Activated T-cell treated with anti-CD3 and anti-CD28 coated beads, Interleukin-2, amount 50 U/mL, for 24 hours (primary cell): ENCODE results near the gene MAPKBP1.
"Not testable (repeated sequence)": the region's sequence is repeated elsewhere in the genome, so short reads cannot be mapped to it uniquely, and the experiment has no call there.

ENCODE experiments used
- DNase-seq: peaks from one replicate; pipeline ENCODE4 v3.0.0-alpha.2; 2020
- H3K27ac Mint-ChIP-seq: 2 replicates; pipeline ENCODE4 v1.8.0; 2020; ENCODE audit warnings: mild to moderate bottlenecking, mixed read lengths
- H3K27me3 Mint-ChIP-seq: 2 replicates; pipeline ENCODE4 v1.8.0; 2020; ENCODE audit warnings: mixed read lengths
- H3K36me3 Mint-ChIP-seq: 2 replicates; pipeline ENCODE4 v1.8.0; 2020; ENCODE audit warnings: low read depth, mixed read lengths
- H3K4me1 Mint-ChIP-seq: 2 replicates; pipeline ENCODE4 v1.8.0; 2020; ENCODE audit warnings: low read depth, mixed read lengths
- H3K4me3 Mint-ChIP-seq: 2 replicates; pipeline ENCODE4 v1.8.0; 2020; ENCODE audit warnings: mild to moderate bottlenecking, moderate library complexity, mixed read lengths
- H3K9me3 Mint-ChIP-seq: 2 replicates; pipeline ENCODE4 v1.8.0; 2020; ENCODE audit warnings: mixed read lengths

The MAPKBP1 gene, protein sequence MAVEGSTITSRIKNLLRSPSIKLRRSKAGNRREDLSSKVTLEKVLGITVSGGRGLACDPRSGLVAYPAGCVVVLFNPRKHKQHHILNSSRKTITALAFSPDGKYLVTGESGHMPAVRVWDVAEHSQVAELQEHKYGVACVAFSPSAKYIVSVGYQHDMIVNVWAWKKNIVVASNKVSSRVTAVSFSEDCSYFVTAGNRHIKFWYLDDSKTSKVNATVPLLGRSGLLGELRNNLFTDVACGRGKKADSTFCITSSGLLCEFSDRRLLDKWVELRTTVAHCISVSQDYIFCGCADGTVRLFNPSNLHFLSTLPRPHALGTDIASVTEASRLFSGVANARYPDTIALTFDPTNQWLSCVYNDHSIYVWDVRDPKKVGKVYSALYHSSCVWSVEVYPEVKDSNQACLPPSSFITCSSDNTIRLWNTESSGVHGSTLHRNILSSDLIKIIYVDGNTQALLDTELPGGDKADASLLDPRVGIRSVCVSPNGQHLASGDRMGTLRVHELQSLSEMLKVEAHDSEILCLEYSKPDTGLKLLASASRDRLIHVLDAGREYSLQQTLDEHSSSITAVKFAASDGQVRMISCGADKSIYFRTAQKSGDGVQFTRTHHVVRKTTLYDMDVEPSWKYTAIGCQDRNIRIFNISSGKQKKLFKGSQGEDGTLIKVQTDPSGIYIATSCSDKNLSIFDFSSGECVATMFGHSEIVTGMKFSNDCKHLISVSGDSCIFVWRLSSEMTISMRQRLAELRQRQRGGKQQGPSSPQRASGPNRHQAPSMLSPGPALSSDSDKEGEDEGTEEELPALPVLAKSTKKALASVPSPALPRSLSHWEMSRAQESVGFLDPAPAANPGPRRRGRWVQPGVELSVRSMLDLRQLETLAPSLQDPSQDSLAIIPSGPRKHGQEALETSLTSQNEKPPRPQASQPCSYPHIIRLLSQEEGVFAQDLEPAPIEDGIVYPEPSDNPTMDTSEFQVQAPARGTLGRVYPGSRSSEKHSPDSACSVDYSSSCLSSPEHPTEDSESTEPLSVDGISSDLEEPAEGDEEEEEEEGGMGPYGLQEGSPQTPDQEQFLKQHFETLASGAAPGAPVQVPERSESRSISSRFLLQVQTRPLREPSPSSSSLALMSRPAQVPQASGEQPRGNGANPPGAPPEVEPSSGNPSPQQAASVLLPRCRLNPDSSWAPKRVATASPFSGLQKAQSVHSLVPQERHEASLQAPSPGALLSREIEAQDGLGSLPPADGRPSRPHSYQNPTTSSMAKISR (N-terminal part only)

DNA sequence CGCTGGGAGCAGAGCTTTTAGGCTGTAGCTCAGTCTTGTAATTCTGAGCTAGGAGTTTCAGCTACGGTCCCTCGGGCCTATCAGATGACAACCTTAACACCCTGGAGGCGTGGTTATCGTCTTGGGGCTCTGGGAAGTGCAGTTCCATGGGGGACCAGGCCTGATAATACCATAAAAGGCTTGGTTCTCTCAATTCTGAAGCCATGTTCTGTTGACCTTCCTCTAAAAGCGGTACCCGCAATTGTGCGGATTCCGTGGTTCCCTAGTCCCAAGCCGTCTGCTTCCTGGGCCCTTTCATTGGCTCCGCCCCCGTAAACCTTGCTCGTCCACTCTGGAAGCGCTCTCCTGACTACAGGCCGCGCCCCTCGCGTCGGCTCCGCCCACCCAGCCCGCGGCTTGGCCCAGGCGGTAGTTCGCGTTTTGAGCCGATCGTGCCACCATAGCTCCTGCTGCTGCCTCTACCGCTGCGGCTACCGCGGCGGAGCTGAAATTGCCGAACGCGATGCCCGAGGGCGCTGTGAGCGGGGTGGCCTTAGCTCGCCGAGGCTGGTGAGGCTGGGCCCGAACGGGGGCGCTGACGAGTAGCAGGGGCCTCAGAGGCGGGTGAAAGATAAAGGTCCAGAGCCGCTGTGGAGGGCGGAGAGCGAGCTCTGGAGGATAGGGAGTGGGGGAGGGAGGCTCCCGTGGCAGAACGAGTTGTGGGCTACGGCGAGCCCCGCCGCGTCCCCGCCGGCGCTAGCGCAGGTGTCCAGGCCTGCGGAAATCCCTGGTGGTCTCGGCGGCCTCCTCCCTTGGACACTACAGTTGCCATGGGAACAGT is at the start of gene MAPKBP1:
MAPKBP1 (plus strand) TSS at position 423 of the 820 bp plus-strand sequence. CDS start 792 bp downstream, outside the sequence.
- Mint-ChIP-seq H3K36me3 (peaks cover 12% of the 10 kb centered on the region), H3K27ac (peak within 1 kb of the TSS; percentile 96), H3K9me3 (no peaks in the 10 kb centered on the region), H3K4me3 (peak within 1 kb of the TSS; percentile 90), H3K27me3 (no peaks in the 10 kb centered on the region), H3K4me1 (peaks cover 60% of the 10 kb centered on the region)
- peak; percentile 98 for DNase-seq

GRCh38 chr15:41727143-41727542 is 47.1 kb upstream of the MAPKBP1 start:
- Mint-ChIP-seq H3K27ac (no peak overlapping the region), H3K4me3 (no peak overlapping the region), H3K27me3 (no peaks in the 10 kb centered on the region), H3K36me3 (peaks cover 44% of the 10 kb centered on the region), H3K9me3 (no peaks in the 10 kb centered on the region), H3K4me1 (peaks cover 8% of the 10 kb centered on the region)
- no peak for DNase-seq

DNA sequence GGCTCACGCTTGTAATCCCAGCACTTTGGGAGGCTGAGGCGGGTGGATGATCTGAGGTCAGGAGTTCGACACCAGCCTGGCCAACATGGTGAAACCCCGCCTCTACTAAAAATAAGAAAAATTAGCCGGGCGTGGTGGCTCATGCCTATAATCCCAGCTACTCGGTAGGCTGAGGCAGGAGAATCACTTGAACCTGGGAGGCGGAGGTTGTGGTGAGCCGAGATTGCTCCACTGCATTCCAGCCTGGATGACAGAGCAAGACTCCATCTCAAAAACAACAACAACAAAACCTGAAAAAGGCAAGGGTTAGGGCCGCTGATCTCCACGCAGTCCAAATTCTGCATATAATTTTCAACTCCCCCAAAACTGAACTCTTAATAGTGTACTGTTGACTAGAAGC is 46.2 kb upstream of the MAPKBP1 start:
- H3K27ac Mint-ChIP-seq, H3K4me1 Mint-ChIP-seq, DNase-seq, H3K27me3 Mint-ChIP-seq, H3K4me3 Mint-ChIP-seq, H3K9me3 Mint-ChIP-seq: not testable (repeated sequence)
- peaks cover 50% of the 10 kb centered on the region for H3K36me3 Mint-ChIP-seq

GRCh38 chr15:41730543-41730942 is 43.7 kb upstream of the MAPKBP1 start:
- no peak overlapping the region for H3K4me3 Mint-ChIP-seq

GRCh38 chr15:41732483-41732882 is 41.8 kb upstream of the MAPKBP1 start:
- H3K4me3 Mint-ChIP-seq, result no peak overlapping the region
- H3K27me3 Mint-ChIP-seq, result no peaks in the 10 kb centered on the region
- no peaks in the 10 kb centered on the region for H3K9me3 Mint-ChIP-seq
- H3K36me3 Mint-ChIP-seq, result peaks cover 72% of the 10 kb centered on the region
- no peaks in the 10 kb centered on the region for H3K4me1 Mint-ChIP-seq
- DNase-seq, result no peak
- H3K27ac Mint-ChIP-seq, result no peak overlapping the region

More at GRCh38 chr15:41730543-41730942, 43.7 kb upstream of the MAPKBP1 start:
- DNase-seq, result no peak
- Mint-ChIP-seq H3K9me3 (no peaks in the 10 kb centered on the region), H3K27me3 (no peaks in the 10 kb centered on the region), H3K36me3 (peaks cover 65% of the 10 kb centered on the region), H3K27ac (no peak overlapping the region), H3K4me1 (no peaks in the 10 kb centered on the region)

- H3K36me3 Mint-ChIP-seq, result peaks cover 77% of the 10 kb centered on the region
- H3K27me3 Mint-ChIP-seq, result no peaks in the 10 kb centered on the region
- no peak overlapping the region for H3K4me3 Mint-ChIP-seq
- no peaks in the 10 kb centered on the region for H3K4me1 Mint-ChIP-seq
- H3K27ac Mint-ChIP-seq, result peak overlapping the region; percentile 11
- no peak for DNase-seq
- no peaks in the 10 kb centered on the region for H3K9me3 Mint-ChIP-seq
These were observed 40.2 kb upstream of the MAPKBP1 start for GRCh38 chr15:41734079-41734478.

DNA sequence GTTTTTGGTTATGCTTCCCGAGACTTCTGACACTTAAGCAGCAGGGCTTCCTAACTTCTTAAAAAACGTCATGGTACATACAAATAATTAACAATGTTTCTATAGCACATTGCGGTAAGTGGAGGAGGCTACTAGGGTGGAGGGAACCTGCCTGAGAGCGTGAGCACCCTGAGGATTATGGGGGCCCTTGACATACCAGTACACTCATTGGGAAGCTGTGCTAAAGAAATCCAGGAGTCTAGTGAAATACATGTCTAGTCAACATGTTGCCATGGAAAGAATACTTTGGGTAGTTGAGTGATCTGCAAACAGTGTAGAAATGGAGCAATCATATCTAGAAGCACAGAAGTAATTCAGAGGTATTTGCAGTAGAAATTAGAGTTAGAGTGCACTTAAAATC is 39.2 kb upstream of the MAPKBP1 start:
- Mint-ChIP-seq H3K27me3 (no peaks in the 10 kb centered on the region), H3K36me3 (peaks cover 81% of the 10 kb centered on the region), H3K4me3 (no peak overlapping the region), H3K27ac (no peak overlapping the region), H3K9me3 (no peaks in the 10 kb centered on the region), H3K4me1 (no peaks in the 10 kb centered on the region)
- no peak for DNase-seq

DNA sequence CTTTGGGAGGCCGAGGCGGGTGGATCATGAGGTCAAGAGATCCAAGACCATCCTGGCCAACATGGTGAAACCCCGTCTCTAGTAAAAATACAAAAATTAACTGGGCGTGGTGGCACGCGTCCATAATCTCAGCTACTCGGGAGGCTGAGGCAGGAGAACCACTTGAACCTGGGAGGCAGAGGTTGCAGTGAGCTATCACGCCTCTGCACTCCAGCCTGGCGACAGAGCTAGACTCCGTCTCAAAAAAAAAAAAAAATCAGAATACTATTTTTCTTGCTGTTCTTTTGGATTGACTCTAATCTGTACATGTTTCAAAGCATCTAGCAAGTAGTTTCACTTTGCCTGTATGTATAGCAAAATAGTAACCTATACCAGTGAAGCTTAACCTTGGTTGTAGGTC is 38.8 kb upstream of the MAPKBP1 start:
- DNase-seq, H3K27ac Mint-ChIP-seq, H3K4me3 Mint-ChIP-seq, H3K27me3 Mint-ChIP-seq, H3K4me1 Mint-ChIP-seq, H3K9me3 Mint-ChIP-seq: not testable (repeated sequence)
- H3K36me3 Mint-ChIP-seq, result peaks cover 79% of the 10 kb centered on the region

GRCh38 chr15:41746802-41747201 is 27.5 kb upstream of the MAPKBP1 start:
- H3K9me3 Mint-ChIP-seq, result no peaks in the 10 kb centered on the region
- DNase-seq, result no peak
- peaks cover 75% of the 10 kb centered on the region for H3K36me3 Mint-ChIP-seq
- H3K27ac Mint-ChIP-seq, result no peak overlapping the region
- H3K4me3 Mint-ChIP-seq, result no peak overlapping the region
- H3K4me1 Mint-ChIP-seq, result peaks cover 5% of the 10 kb centered on the region
- no peaks in the 10 kb centered on the region for H3K27me3 Mint-ChIP-seq

DNA sequence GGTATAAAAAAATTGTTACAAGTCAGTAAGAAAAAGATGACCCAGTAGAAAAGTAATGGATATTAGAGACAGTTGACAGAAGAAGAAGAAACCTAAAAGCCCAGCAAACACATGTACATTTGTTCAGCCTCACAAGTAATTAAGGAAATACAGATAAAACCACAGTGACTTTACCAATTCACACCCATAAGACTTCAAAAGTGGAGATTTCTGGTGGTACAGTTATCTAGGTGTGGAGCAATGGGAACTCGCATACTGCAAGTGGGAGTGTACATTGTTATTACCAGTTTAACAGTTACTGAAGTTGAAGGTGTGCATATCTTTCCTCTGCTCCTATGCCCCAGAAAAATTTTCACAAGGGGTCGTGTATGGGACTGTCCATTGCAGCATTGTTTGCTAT is 18.1 kb upstream of the MAPKBP1 start:
- no peak overlapping the region for H3K4me3 Mint-ChIP-seq
- H3K9me3 Mint-ChIP-seq, result no peaks in the 10 kb centered on the region
- no peaks in the 10 kb centered on the region for H3K27me3 Mint-ChIP-seq
- DNase-seq, result no peak
- peaks cover 74% of the 10 kb centered on the region for H3K36me3 Mint-ChIP-seq
- no peak overlapping the region for H3K27ac Mint-ChIP-seq
- no peaks in the 10 kb centered on the region for H3K4me1 Mint-ChIP-seq

- peak; percentile 41 for DNase-seq
- no peaks in the 10 kb centered on the region for H3K27me3 Mint-ChIP-seq
- H3K4me3 Mint-ChIP-seq, result no peak overlapping the region
- peaks cover 24% of the 10 kb centered on the region for H3K36me3 Mint-ChIP-seq
- no peaks in the 10 kb centered on the region for H3K9me3 Mint-ChIP-seq
- H3K27ac Mint-ChIP-seq, result peak overlapping the region; percentile 96
- peaks cover 48% of the 10 kb centered on the region for H3K4me1 Mint-ChIP-seq
These were observed 1.5 kb upstream of the MAPKBP1 start for GRCh38 chr15:41772720-41773331.

DNA sequence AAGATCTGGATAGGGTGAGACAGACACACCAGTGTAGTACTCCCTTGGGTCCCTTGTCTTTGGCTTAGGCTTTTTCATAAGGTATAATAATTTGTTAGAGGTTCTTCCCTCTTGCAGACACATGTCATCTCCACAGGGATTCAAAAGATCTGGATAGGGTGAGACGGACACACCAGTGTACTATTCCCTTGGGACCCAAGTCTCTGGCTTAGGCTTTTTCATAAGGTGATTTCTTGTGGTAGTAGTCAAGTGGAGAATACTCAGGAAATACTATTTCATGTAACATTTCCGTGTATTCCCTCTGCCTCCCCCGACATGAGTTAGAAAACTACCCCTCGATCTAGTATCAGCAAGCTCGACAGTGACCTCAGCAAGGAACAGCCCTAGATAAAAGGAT is 954 bp upstream of the MAPKBP1 start:
- no peaks in the 10 kb centered on the region for H3K27me3 Mint-ChIP-seq
- peak overlapping the region; percentile 96 for H3K27ac Mint-ChIP-seq
- DNase-seq, result no peak
- H3K9me3 Mint-ChIP-seq, result no peaks in the 10 kb centered on the region
- peaks cover 19% of the 10 kb centered on the region for H3K36me3 Mint-ChIP-seq
- peaks cover 53% of the 10 kb centered on the region for H3K4me1 Mint-ChIP-seq
- peak overlapping the region; percentile 90 for H3K4me3 Mint-ChIP-seq

- Mint-ChIP-seq H3K27me3 (no peaks in the 10 kb centered on the region), H3K36me3 (peaks cover 16% of the 10 kb centered on the region), H3K27ac (peak overlapping the region; percentile 96)
These were observed 589 bp upstream of the MAPKBP1 start for GRCh38 chr15:41773729-41774061.

More at GRCh38 chr15:41773729-41774061, 589 bp upstream of the MAPKBP1 start:
- no peak for DNase-seq
- peaks cover 56% of the 10 kb centered on the region for H3K4me1 Mint-ChIP-seq
- H3K9me3 Mint-ChIP-seq, result no peaks in the 10 kb centered on the region
- peak overlapping the region; percentile 90 for H3K4me3 Mint-ChIP-seq
